H1 (cell line): ENCODE measurements around the gene PPM1M. TPM values are rescaled to one million over a fixed set of nuclear protein-coding genes. Genes with fewer than 3 reads are reported as not detected.

ENCODE experiments used
- EGR1 ChIP-seq: IDR thresholded peaks from 2 replicates; pipeline ENCODE4 v1.6.1; 2011; ENCODE audit warnings: low read depth, low read length, borderline replicate concordance
- EP300 ChIP-seq, 2 experiments: IDR thresholded peaks; 1 replicate in 1 of 2; 2 replicates in 1 of 2; pipeline ENCODE4 v1.6.1; 2011 to 2012; ENCODE audit warnings: low read depth in 2 of 2, low read length in 2 of 2, mild to moderate bottlenecking in 2 of 2, borderline replicate concordance in 1 of 2, inconsistent platforms in 1 of 2, moderate library complexity in 1 of 2
- GTF2F1 ChIP-seq: IDR thresholded peaks from 2 replicates; pipeline ENCODE4 v1.6.1; 2012; ENCODE audit warnings: low read depth, low read length, improper control_type of control experiment, borderline replicate concordance
- JUN ChIP-seq: IDR thresholded peaks from 2 replicates; pipeline ENCODE4 v1.6.1; 2011; ENCODE audit warnings: low read depth, mild to moderate bottlenecking, improper control_type of control experiment, low read length
- KDM1A ChIP-seq: fragments of 200-600, 300-600 bp; sonication (generic); IDR thresholded peaks from 2 replicates; pipeline ENCODE4 v1.7.1; 2016; ENCODE audit warnings: mild to moderate bottlenecking, low read length, borderline replicate concordance
- SAP30 ChIP-seq: fragments of 300-600 bp; sonication (generic); IDR thresholded peaks from 2 replicates; pipeline ENCODE4 v1.7.1; 2012; ENCODE audit warnings: low read length, moderate library complexity, mild to moderate bottlenecking, inconsistent platforms; ENCODE audit not compliant: insufficient read depth, insufficient replicate concordance
- SIRT6 ChIP-seq: IDR thresholded peaks from one replicate; pipeline ENCODE4 v1.7.1; 2012; ENCODE audit warnings: low read length, inconsistent platforms
- YY1 ChIP-seq: IDR thresholded peaks from 2 replicates; pipeline ENCODE4 v1.6.1; 2011; ENCODE audit warnings: low read depth, mild to moderate bottlenecking, low read length
- polyA plus RNA-seq, 7 experiments: library from polyadenylated mRNA; depleted of rRNA in 3 of 7; stranded (reverse) in 5 of 7; unstranded in 2 of 7; fragments of >200 nt in 5 of 7; fragments of 200-250 nt in 2 of 7; gene quantifications; 1 replicate in 5 of 7; 2 replicates in 1 of 7; 4 replicates in 1 of 7; pipeline versions ENCODE4 v1.2.1 to v1.2.3, GENCODE V29; 2011 to 2013; ENCODE audit warnings: missing spikeins in 2 of 7, mixed read lengths in 2 of 7
- total RNA-seq: library from RNA; stranded (reverse); fragmentation: NEBNext Ultra II Directional; extraction: Animal tissue kit (Norgen Biotek cat#: 25700); gene quantifications from 2 replicates; pipeline ENCODE4 v1.2.1, GENCODE V29; 2021

Gene PPM1M
- total and polyA plus RNA-seq, 2 of the 8 experiments (the other 6 are each of a cell fraction or from before 2014, with no cell fraction given): 5.2 to 6.3 TPM

DNA sequence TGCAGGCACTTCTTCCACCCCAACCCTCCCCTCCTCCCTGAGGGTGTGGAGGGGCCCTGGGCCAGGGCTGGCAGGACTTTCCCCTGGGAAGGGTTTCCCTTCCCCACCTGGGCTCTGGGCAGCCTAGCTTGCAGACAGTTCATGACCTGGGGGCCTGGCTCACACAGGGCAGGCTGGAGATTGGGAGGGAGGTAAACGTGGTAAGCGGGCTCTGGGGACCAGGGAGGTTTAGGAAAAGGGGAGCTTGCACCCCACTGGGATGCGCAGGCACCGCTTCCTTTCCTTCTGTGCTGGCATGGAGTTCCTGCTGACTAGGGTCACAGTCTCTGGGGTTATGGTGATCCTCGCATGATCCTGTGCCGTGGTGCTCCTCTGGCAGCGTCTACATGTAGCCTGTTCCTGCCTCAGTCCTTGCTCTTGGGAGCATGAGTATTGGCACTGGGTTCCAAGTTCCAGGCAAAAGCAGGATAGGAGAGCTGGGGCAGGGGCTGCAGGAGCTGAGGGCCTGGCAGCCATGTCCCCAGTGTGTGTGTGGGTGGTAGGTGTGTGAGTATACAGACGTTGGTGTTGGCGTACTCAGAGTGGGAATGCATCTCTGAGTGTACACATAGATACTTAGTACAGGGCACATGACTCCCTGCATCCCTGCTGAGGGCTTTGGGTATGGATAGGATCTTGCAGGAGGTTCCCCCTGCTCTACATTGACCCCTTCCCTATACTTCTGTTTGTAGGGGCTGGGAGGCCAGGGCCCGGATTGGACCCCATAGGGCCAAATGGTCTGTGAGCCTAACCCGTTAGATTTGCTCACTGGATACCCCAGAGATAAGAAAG lies 49.0 kb downstream of the PPM1M start (continued):
- TF ChIP-seq SIRT6 (no peak), YY1 (no peak), JUN (no peak), SAP30 (no peak), EGR1 (no peak), GTF2F1 (no peak), EP300 (IDR thresholded peaks at IDR 0.05; ENCODE audit: borderline replicate concordance in 1 of 2, low read depth in 2 of 2, low read length in 2 of 2) (no peak), KDM1A (no peak)
